H1 (cell line): ENCODE data around the gene DPPA4. TPM values are rescaled to one million over a fixed set of nuclear protein-coding genes. Genes with fewer than 3 reads are reported as not detected.

ENCODE experiments used
- CBX5 ChIP-seq: fragments of 300-800, 300-1000 bp; sonication (generic); IDR thresholded peaks from 2 replicates; pipeline ENCODE4 v1.7.1; 2016; ENCODE audit warnings: antibody characterized with exemption, low read length, low read depth
- CBX8 ChIP-seq: fragments of 300-800, 300-1000 bp; sonication (generic); IDR thresholded peaks from 2 replicates; pipeline ENCODE4 v1.7.1; 2016; ENCODE audit warnings: low read depth, low read length, borderline replicate concordance
- CREB1 ChIP-seq: IDR thresholded peaks from 2 replicates; pipeline ENCODE4 v1.6.1; 2012; ENCODE audit warnings: inconsistent platforms
- EP300 ChIP-seq, 2 experiments: IDR thresholded peaks; 1 replicate in 1 of 2; 2 replicates in 1 of 2; pipeline ENCODE4 v1.6.1; 2011 to 2012; ENCODE audit warnings: low read depth in 2 of 2, low read length in 2 of 2, mild to moderate bottlenecking in 2 of 2, borderline replicate concordance in 1 of 2, inconsistent platforms in 1 of 2, moderate library complexity in 1 of 2
- HDAC2 ChIP-seq, 2 experiments: fragments of 300-600 bp in 1 of 2; sonication (generic) in 1 of 2; IDR thresholded peaks; 2 replicates each; pipeline ENCODE4 v1.6.1; 2011 to 2012; ENCODE audit warnings: low read depth in 2 of 2, low read length in 2 of 2, mild to moderate bottlenecking in 2 of 2, moderate library complexity in 2 of 2, borderline replicate concordance in 1 of 2, inconsistent platforms in 1 of 2
- JUN ChIP-seq: IDR thresholded peaks from 2 replicates; pipeline ENCODE4 v1.6.1; 2011; ENCODE audit warnings: low read depth, mild to moderate bottlenecking, improper control_type of control experiment, low read length
- KDM1A ChIP-seq: fragments of 200-600, 300-600 bp; sonication (generic); IDR thresholded peaks from 2 replicates; pipeline ENCODE4 v1.7.1; 2016; ENCODE audit warnings: mild to moderate bottlenecking, low read length, borderline replicate concordance
- NANOG ChIP-seq: IDR thresholded peaks from 2 replicates; pipeline ENCODE4 v1.6.1; 2011; ENCODE audit warnings: low read length, low read depth, mild to moderate bottlenecking, inconsistent platforms; ENCODE audit not compliant: insufficient read depth, poor library complexity, severe bottlenecking
- NRF1 ChIP-seq: IDR thresholded peaks from 2 replicates; pipeline ENCODE4 v1.6.1; 2011; ENCODE audit warnings: mild to moderate bottlenecking, low read depth, low read length, improper control_type of control experiment
- RFX5 ChIP-seq: IDR thresholded peaks from 2 replicates; pipeline ENCODE4 v1.6.1; 2011; ENCODE audit warnings: low read depth, low read length, improper control_type of control experiment, borderline replicate concordance
- SP4 ChIP-seq: IDR thresholded peaks from 2 replicates; pipeline ENCODE4 v1.6.1; 2012; ENCODE audit warnings: low read length, inconsistent platforms
- TEAD4 ChIP-seq: IDR thresholded peaks from 2 replicates; pipeline ENCODE4 v1.6.1; 2012; ENCODE audit warnings: low read depth, low read length, inconsistent platforms, mixed read lengths
- YY1 ChIP-seq: IDR thresholded peaks from 2 replicates; pipeline ENCODE4 v1.6.1; 2011; ENCODE audit warnings: low read depth, mild to moderate bottlenecking, low read length
- polyA plus RNA-seq, 7 experiments: library from polyadenylated mRNA; depleted of rRNA in 3 of 7; stranded (reverse) in 5 of 7; unstranded in 2 of 7; fragments of >200 nt in 5 of 7; fragments of 200-250 nt in 2 of 7; gene quantifications; 1 replicate in 5 of 7; 2 replicates in 1 of 7; 4 replicates in 1 of 7; pipeline versions ENCODE4 v1.2.1 to v1.2.3, GENCODE V29; 2011 to 2013; ENCODE audit warnings: missing spikeins in 2 of 7, mixed read lengths in 2 of 7
- total RNA-seq: library from RNA; stranded (reverse); fragmentation: NEBNext Ultra II Directional; extraction: Animal tissue kit (Norgen Biotek cat#: 25700); gene quantifications from 2 replicates; pipeline ENCODE4 v1.2.1, GENCODE V29; 2021
- TF ChIP-seq, protein P1 (sequence below): IDR thresholded peaks from 2 replicates; pipeline ENCODE4 v1.6.1; 2011; ENCODE audit warnings: low read depth, mild to moderate bottlenecking, low read length; ENCODE audit not compliant: insufficient read depth

The DPPA4 gene
- total and polyA plus RNA-seq, 2 of the 8 experiments (the other 6 are each of a cell fraction or from before 2014, with no cell fraction given): 424 to 772 TPM

DNA sequence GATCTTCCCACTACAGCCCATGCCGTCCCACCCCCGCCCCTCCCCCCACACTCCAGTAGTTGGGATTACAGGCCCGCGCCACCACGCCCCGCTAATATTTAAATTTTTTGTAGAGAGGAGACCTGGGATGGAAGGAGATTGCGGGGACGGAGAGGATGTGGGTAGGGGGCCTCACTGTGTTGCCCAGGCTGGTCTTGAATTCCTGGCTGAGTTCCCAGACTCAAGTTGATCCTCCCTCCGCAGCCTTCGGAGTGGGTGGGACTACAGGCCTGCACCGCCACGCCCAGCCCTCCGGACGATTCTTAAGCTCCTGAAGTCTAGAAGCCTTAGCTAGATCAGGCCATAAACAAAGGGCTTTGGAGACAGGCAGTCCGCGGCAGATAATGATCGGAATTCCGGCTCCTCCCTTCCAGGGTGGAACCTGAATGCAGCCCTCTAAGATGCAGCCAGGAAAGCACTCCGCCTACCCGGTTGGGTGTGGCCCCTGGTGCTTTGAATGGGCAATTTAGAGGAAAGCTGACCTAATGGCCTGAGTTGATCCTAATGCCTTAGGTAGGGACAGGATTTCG, 21.1 kb downstream of the DPPA4 start, which contains the start of gene DPPA2 (continued):
- TF ChIP-seq CREB1: no peak
- no peak for TF ChIP-seq YY1
- peak; percentile 85; the same call in 1 of the 2 replicates for TF ChIP-seq KDM1A
- TF ChIP-seq TEAD4: peak; percentile 74
- TF ChIP-seq NANOG: peak; percentile 6
- no peak for TF ChIP-seq CBX8
- TF ChIP-seq RFX5: no peak
- peak in 1 of 2 experiments; percentile 34; a peak in 1 of 4 replicates for TF ChIP-seq HDAC2 (IDR thresholded peaks at IDR 0.05; ENCODE audit: borderline replicate concordance in 1 of 2, low read depth in 2 of 2, low read length in 2 of 2)
- no peak for TF ChIP-seq EP300 (IDR thresholded peaks at IDR 0.05; ENCODE audit: borderline replicate concordance in 1 of 2, low read depth in 2 of 2, low read length in 2 of 2)
- TF ChIP-seq NRF1: no peak
- TF ChIP-seq, protein P1, sequence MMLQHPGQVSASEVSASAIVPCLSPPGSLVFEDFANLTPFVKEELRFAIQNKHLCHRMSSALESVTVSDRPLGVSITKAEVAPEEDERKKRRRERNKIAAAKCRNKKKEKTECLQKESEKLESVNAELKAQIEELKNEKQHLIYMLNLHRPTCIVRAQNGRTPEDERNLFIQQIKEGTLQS: no peak
- TF ChIP-seq JUN: no peak
- no peak for TF ChIP-seq SP4
- no peak for TF ChIP-seq CBX5
